ENCODE data around the gene EFCAB8.

- TF ChIP-seq CTCF (IDR thresholded peaks at IDR 0.05) = no peak
- no peak for TF ChIP-seq POLR2A (IDR thresholded peaks at IDR 0.05)
Observed at GRCh38 chr20:32858189-32858588, 534 bp upstream of the EFCAB8 start.

All from heart left ventricle (tissue), 13 donors.